Measurements from ENCODE around the gene OLFML2B.

DNA sequence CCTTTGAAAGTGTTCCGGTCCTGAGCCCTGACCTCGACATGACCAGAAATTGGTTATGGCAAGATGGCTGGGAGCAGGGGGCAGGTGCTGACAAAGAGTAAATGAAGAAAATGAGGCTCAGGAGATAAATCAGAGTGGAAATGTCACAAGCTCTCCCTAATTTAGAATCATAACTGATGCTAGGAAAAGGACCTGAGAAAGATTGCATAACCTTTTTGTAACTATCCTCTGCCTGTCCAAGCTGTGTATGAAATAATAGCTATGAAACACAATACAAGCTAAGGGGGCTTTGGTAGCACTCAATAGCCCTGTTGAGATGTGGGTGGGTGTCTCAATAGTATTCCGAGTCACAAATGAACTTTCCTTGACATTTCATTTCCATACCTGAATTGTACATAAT lies 32.9 kb upstream of the OLFML2B start:
- TF ChIP-seq, protein P1, sequence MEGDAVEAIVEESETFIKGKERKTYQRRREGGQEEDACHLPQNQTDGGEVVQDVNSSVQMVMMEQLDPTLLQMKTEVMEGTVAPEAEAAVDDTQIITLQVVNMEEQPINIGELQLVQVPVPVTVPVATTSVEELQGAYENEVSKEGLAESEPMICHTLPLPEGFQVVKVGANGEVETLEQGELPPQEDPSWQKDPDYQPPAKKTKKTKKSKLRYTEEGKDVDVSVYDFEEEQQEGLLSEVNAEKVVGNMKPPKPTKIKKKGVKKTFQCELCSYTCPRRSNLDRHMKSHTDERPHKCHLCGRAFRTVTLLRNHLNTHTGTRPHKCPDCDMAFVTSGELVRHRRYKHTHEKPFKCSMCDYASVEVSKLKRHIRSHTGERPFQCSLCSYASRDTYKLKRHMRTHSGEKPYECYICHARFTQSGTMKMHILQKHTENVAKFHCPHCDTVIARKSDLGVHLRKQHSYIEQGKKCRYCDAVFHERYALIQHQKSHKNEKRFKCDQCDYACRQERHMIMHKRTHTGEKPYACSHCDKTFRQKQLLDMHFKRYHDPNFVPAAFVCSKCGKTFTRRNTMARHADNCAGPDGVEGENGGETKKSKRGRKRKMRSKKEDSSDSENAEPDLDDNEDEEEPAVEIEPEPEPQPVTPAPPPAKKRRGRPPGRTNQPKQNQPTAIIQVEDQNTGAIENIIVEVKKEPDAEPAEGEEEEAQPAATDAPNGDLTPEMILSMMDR (IDR thresholded peaks at IDR 0.05): no peak
- no peak for TF ChIP-seq POLR2A (IDR thresholded peaks at IDR 0.05)

Measured in Peyer's patch (tissue), 4 donors.